K562 (cell line): ENCODE data around the gene ST6GALNAC1.

ENCODE experiments used
- CTCF ChIP-seq, 3 experiments: IDR thresholded peaks in 2 of 3; conservative IDR thresholded peaks in 1 of 3; 2 replicates each; pipeline ENCODE4 v1.5.1; 2011 to 2012; ENCODE audit warnings: low read length in 3 of 3, mild to moderate bottlenecking in 3 of 3, control low read depth in 2 of 3, improper control_type of control experiment in 1 of 3, inconsistent platforms in 1 of 3, low read depth in 1 of 3, mixed read lengths in 1 of 3, moderate library complexity in 1 of 3; ENCODE audit not compliant: insufficient read depth in 2 of 3
- KLF16 ChIP-seq: IDR thresholded peaks from 2 replicates; pipeline ENCODE4 v1.6.1; 2016; ENCODE audit warnings: antibody characterized with exemption
- MTA1 ChIP-seq: fragments of 450-650 bp; IDR thresholded peaks from 2 replicates; pipeline ENCODE4 v1.6.1; 2017; ENCODE audit warnings: borderline replicate concordance
- WHSC1 ChIP-seq: IDR thresholded peaks from one replicate; pipeline ENCODE4 v1.6.1; 2012; ENCODE audit warnings: low read length, control low read depth, inconsistent platforms
- ZKSCAN1 ChIP-seq: fragments of 150-350 bp; IDR thresholded peaks from 2 replicates; pipeline ENCODE4 v1.6.1; 2016; ENCODE audit warnings: low read depth, low read length

GRCh38 chr17:76667491-76667755 lies 23.9 kb upstream of the ST6GALNAC1 start:
- TF ChIP-seq KLF16 (no peak), CTCF (IDR thresholded peaks at IDR 0.05 in 2 of 3, conservative IDR thresholded peaks at IDR 0.05 in 1 of 3; ENCODE audit: insufficient read depth in 2 of 3, low read depth in 1 of 3, low read length in 3 of 3) (no peak), MTA1 (no peak), WHSC1 (no peak), ZKSCAN1 (no peak)
